C4-2B (cell line): ENCODE results near the gene RPL27A.
"Not testable (repeated sequence)": the region's sequence is repeated elsewhere in the genome, so short reads cannot be mapped to it uniquely, and the experiment has no call there.

Source experiments
- H3K27ac ChIP-seq: fragments of 450-650 bp; 2 replicates; pipeline ENCODE4 v1.5.1; 2017
- CTCF ChIP-seq: fragments of 450-650 bp; conservative IDR thresholded peaks from 2 replicates; pipeline ENCODE4 v1.5.1; 2017; ENCODE audit warnings: mild to moderate bottlenecking
- ZFX ChIP-seq: fragments of 450-650 bp; IDR thresholded peaks from 2 replicates; pipeline ENCODE4 v1.6.1; 2017

RPL27A gene

GRCh38 chr11:8658321-8659057, 24.1 kb upstream of the RPL27A start:
- no peak overlapping the region for H3K27ac ChIP-seq

GRCh38 chr11:8661001-8661795, 21.4 kb upstream of the RPL27A start:
- H3K27ac ChIP-seq = no peak overlapping the region
- TF ChIP-seq ZFX (no peak), CTCF (no peak)

More at GRCh38 chr11:8658321-8659057, 24.1 kb upstream of the RPL27A start:
- TF ChIP-seq CTCF = no peak
- no peak for TF ChIP-seq ZFX

GRCh38 chr11:8665222-8665621, 17.4 kb upstream of the RPL27A start:
- no peak overlapping the region for H3K27ac ChIP-seq
- TF ChIP-seq ZFX = no peak
- no peak for TF ChIP-seq CTCF

GRCh38 chr11:8670081-8670480, 12.5 kb upstream of the RPL27A start:
- not testable (repeated sequence) for H3K27ac ChIP-seq

- TF ChIP-seq CTCF (no peak), ZFX (no peak)
- H3K27ac ChIP-seq = peak overlapping the region; percentile 44; the same call in 1 of the 2 replicates
Observed at GRCh38 chr11:8671193-8671612, 11.4 kb upstream of the RPL27A start.

GRCh38 chr11:8671651-8672062, 10.9 kb upstream of the RPL27A start:
- H3K27ac ChIP-seq = peak overlapping the region; percentile 44
- TF ChIP-seq ZFX (no peak), CTCF (no peak)

- peak overlapping the region; percentile 44; the same call in 1 of the 2 replicates for H3K27ac ChIP-seq
- TF ChIP-seq CTCF (no peak), ZFX (no peak)
Observed at GRCh38 chr11:8672346-8672745, 10.2 kb upstream of the RPL27A start.
